B cell (primary cell): ENCODE results near the gene CFAP53. TPM values are rescaled to one million over a fixed set of nuclear protein-coding genes. Genes with fewer than 3 reads are reported as not detected.

Source experiments
- ATAC-seq: fragments of 200-7000 bp; cut with Tn5 transposase; one replicate; pipeline ENCODE4 v1.10.0; 2021; ENCODE audit warnings: low read depth, mild to moderate bottlenecking, moderate number of reproducible peaks, moderate library complexity
- CTCF ChIA-PET: fragments of 350-600 bp; sonication (Branson Sonifier 250); formaldehyde crosslinking; loops from one replicate; lab custom pipeline; 2021; ENCODE audit warnings: antibody characterized with exemption, inconsistent platforms; lab: Charles Lee
- POLR2A ChIA-PET: fragments of 350-600 bp; sonication (Branson Sonifier 250); formaldehyde crosslinking; loops from one replicate; lab custom pipeline; 2021; ENCODE audit warnings: antibody characterized with exemption; lab: Charles Lee
- DNase-seq: peaks from one replicate; pipeline ENCODE4 v3.0.0; 2013
- H2AFZ ChIP-seq: 2 replicates; pipeline ENCODE4 v1.6.1; 2012; ENCODE audit warnings: mild to moderate bottlenecking, low read depth, low read length; ENCODE audit not compliant: insufficient read depth, poor library complexity, severe bottlenecking
- H3K27ac ChIP-seq, 2 donors: 1 replicate in 1 of 2; 2 replicates in 1 of 2; pipeline ENCODE4 v1.5.1; 2012 to 2013; ENCODE audit warnings: low read length in 2 of 2, mild to moderate bottlenecking in 2 of 2, moderate library complexity in 1 of 2
- H3K27me3 ChIP-seq, 4 experiments: fragments of 200-600 bp in 1 of 4; sonication (generic) in 1 of 4; replicated peaks in 1 of 4; 1 replicate in 2 of 4; 2 replicates in 2 of 4; pipeline versions ENCODE4 v1.6.1 to v1.7.0; 2013 to 2016; ENCODE audit warnings: low read length in 3 of 4, mild to moderate bottlenecking in 2 of 4, mixed read lengths in 1 of 4, moderate library complexity in 1 of 4; ENCODE audit not compliant: insufficient read depth in 4 of 4, control insufficient read depth in 3 of 4; ENCODE audit errors: control extremely low read depth in 1 of 4
- H3K36me3 ChIP-seq, 2 experiments: replicated peaks in 1 of 2; 1 replicate in 1 of 2; 2 replicates in 1 of 2; pipeline versions ENCODE4 v1.6.1 to v1.7.1; 2013; ENCODE audit warnings: low read length in 1 of 2; ENCODE audit not compliant: insufficient read depth in 2 of 2, control insufficient read depth in 1 of 2; ENCODE audit errors: control extremely low read depth in 1 of 2, extremely low read depth in 1 of 2
- H3K4me1 ChIP-seq, 2 donors: fragments of 200-600 bp in 1 of 2; sonication (generic) in 1 of 2; 1 replicate in 1 of 2; 2 replicates in 1 of 2; pipeline versions ENCODE4 v1.5.1 to v1.6.1; 2013 to 2017; ENCODE audit warnings: low read length in 2 of 2; ENCODE audit not compliant: control insufficient read depth in 2 of 2, insufficient read depth in 2 of 2
- H3K4me2 ChIP-seq: replicated peaks from 2 replicates; pipeline ENCODE3; 2012; ENCODE audit warnings: mild to moderate bottlenecking, low read depth, low read length; ENCODE audit not compliant: poor library complexity, severe bottlenecking
- H3K4me3 ChIP-seq, 5 experiments: fragments of 200-600 bp in 1 of 5; sonication (generic) in 1 of 5; 1 replicate in 3 of 5; 2 replicates in 2 of 5; pipeline versions ENCODE4 v1.5.1 to v1.7.0; 2011 to 2016; ENCODE audit warnings: low read length in 4 of 5, mild to moderate bottlenecking in 4 of 5, low read depth in 2 of 5, control low read depth in 1 of 5, moderate library complexity in 1 of 5; ENCODE audit not compliant: insufficient read depth in 1 of 5; ENCODE audit errors: control extremely low read depth in 1 of 5, extremely low read depth in 1 of 5
- H3K79me2 ChIP-seq: fragments of 200-600 bp; sonication (generic); one replicate; pipeline ENCODE4 v1.6.0; 2016; ENCODE audit warnings: low read length; ENCODE audit not compliant: control insufficient read depth, insufficient read depth
- H3K9ac ChIP-seq: fragments of 200-600 bp; sonication (generic); 2 replicates; pipeline ENCODE4 v1.6.1; 2017; ENCODE audit warnings: mild to moderate bottlenecking, low read length, moderate library complexity
- H3K9me3 ChIP-seq, 3 donors: one replicate each; pipeline versions ENCODE4 v1.6.1 to v1.7.1; 2013; ENCODE audit warnings: low read length in 2 of 3; ENCODE audit not compliant: control insufficient read depth in 2 of 3, insufficient read depth in 1 of 3; ENCODE audit errors: control extremely low read depth in 1 of 3
- H4K20me1 ChIP-seq: 2 replicates; pipeline ENCODE4 v1.6.0; 2012; ENCODE audit warnings: mild to moderate bottlenecking, low read length; ENCODE audit not compliant: insufficient read depth, control insufficient read depth, poor library complexity, severe bottlenecking
- H3K27ac Mint-ChIP-seq: one replicate; pipeline ENCODE4 v1.8.0; 2021; ENCODE audit warnings: mixed read lengths
- H3K27me3 Mint-ChIP-seq: one replicate; pipeline ENCODE4 v1.8.0; 2021; ENCODE audit warnings: mixed read lengths
- H3K4me1 Mint-ChIP-seq: one replicate; pipeline ENCODE4 v1.8.0; 2021; ENCODE audit warnings: mixed read lengths
- H3K4me3 Mint-ChIP-seq: one replicate; pipeline ENCODE4 v1.8.0; 2021; ENCODE audit warnings: mixed read lengths
- H3K9me3 Mint-ChIP-seq: one replicate; pipeline ENCODE4 v1.8.0; 2022; ENCODE audit warnings: mixed read lengths; ENCODE audit not compliant: insufficient read depth
- CTCF ChIP-seq: fragments of 200-600 bp; IDR thresholded peaks from one replicate; pipeline ENCODE4 v1.8.0; 2022; ENCODE audit warnings: antibody characterized with exemption, mild to moderate bottlenecking
- EZH2 ChIP-seq: IDR thresholded peaks from 2 replicates; pipeline ENCODE4 v1.6.1; 2012; ENCODE audit warnings: borderline replicate concordance, low read depth, mild to moderate bottlenecking, moderate library complexity, low read length; ENCODE audit not compliant: insufficient read depth, poor library complexity, severe bottlenecking
- WGBS: methylation state at CpG from one replicate; pipeline ENCODE4 v1.1.5; 2013; ENCODE audit warnings: missing lambda C conversion rate; ENCODE audit not compliant: insufficient coverage; 5-methylcytosine and 5-hydroxymethylcytosine counted together
- intact Hi-C: fragments of 100-400 bp; cut with micrococcal nuclease; formaldehyde crosslinking; loops from one replicate; pipeline ENCODE4 v1.10.0; 2022
- polyA plus RNA-seq: library from polyadenylated mRNA; depleted of rRNA; stranded (reverse); fragments of >200 nt; gene quantifications from 2 replicates; pipeline ENCODE4 v1.2.3, GENCODE V29; 2012
- total RNA-seq, 2 donors: library from RNA; stranded (reverse); fragments of 120-200 nt in 1 of 2; gene quantifications; 1 replicate in 1 of 2; 2 replicates in 1 of 2; pipeline versions ENCODE4 v1.2.3 to v1.2.4, GENCODE V29; 2013 to 2022

The CFAP53 gene
- total and polyA plus RNA-seq, 2 donors (not counting 1 experiment from before 2014, with no cell fraction given), result 0.04 to 0.79 TPM

GRCh38 chr18:50186385-50186784, 79.9 kb downstream of the CFAP53 start:
- H3K9me3 ChIP-seq, result no peaks in the 10 kb centered on the region
- no peak overlapping the region for H3K27ac Mint-ChIP-seq
- peaks cover 47% of the 10 kb centered on the region for H3K27me3 Mint-ChIP-seq
- no peaks in the 10 kb centered on the region for H3K79me2 ChIP-seq
- no peak for ATAC-seq
- no peaks in the 10 kb centered on the region for H4K20me1 ChIP-seq
- ChIA-PET POLR2A (no interaction called here), CTCF (interaction anchor here (1.5 to 1.8 kb wide), 2 partner anchors 10 to 171 kb away, joined by 4 to 8 read pairs; no protein-coding TSS in a partner anchor)
- peaks cover 0 to 18% (median 1%) of the 10 kb centered on the region in 4 experiments for H3K27me3 ChIP-seq
- no peak overlapping the region for H2AFZ ChIP-seq
- H3K9ac ChIP-seq, result no peak overlapping the region
- H3K9me3 Mint-ChIP-seq, result no peaks in the 10 kb centered on the region
- H3K36me3 ChIP-seq, result no peaks in the 10 kb centered on the region
- intact Hi-C loops, result no loop called here
- H3K4me1 ChIP-seq, result peaks cover 13 to 16% of the 10 kb centered on the region in 2 donors
- WGBS, result no CpG with 5 or more reads among the region's 1 CpG
- H3K4me2 ChIP-seq, result no peak overlapping the region
- H3K4me3 Mint-ChIP-seq, result no peak overlapping the region
- H3K4me3 ChIP-seq, result no peak overlapping the region
- H3K4me1 Mint-ChIP-seq, result peaks cover 2% of the 10 kb centered on the region
- H3K27ac ChIP-seq, result no peak overlapping the region
- TF ChIP-seq CTCF (no peak), EZH2 (no peak)
- no peak for DNase-seq

GRCh38 chr18:50183556-50183955, 82.7 kb downstream of the CFAP53 start:
- Mint-ChIP-seq H3K27ac (no peak overlapping the region), H3K9me3 (no peaks in the 10 kb centered on the region), H3K4me1 (no peaks in the 10 kb centered on the region), H3K27me3 (peaks cover 42% of the 10 kb centered on the region), H3K4me3 (no peak overlapping the region)
- no peak overlapping the region for H3K27ac ChIP-seq
- H3K9me3 ChIP-seq, result no peaks in the 10 kb centered on the region
- 95% methylated on average over 3 of the region's 5 CpGs for WGBS
- no peaks in the 10 kb centered on the region for H4K20me1 ChIP-seq
- no peak overlapping the region for H3K9ac ChIP-seq
- H2AFZ ChIP-seq, result no peak overlapping the region
- H3K27me3 ChIP-seq, result peaks cover 0 to 27% (median 2%) of the 10 kb centered on the region in 4 experiments
- ChIA-PET CTCF (interaction anchor here (0.6 kb wide), 1 partner anchor 181 kb away, joined by 3 read pairs; no protein-coding TSS in a partner anchor), POLR2A (no interaction called here)
- H3K79me2 ChIP-seq, result no peaks in the 10 kb centered on the region
- H3K4me1 ChIP-seq, result no peaks in the 10 kb centered on the region
- intact Hi-C loops, result no loop called here
- no peak overlapping the region for H3K4me2 ChIP-seq
- ATAC-seq (no peak), DNase-seq (no peak)
- TF ChIP-seq CTCF, result no peak
- no peak for TF ChIP-seq EZH2
- H3K36me3 ChIP-seq, result no peaks in the 10 kb centered on the region
- H3K4me3 ChIP-seq, result no peak overlapping the region
